ENCODE data around the gene FTO. TPM values are rescaled to one million over a fixed set of nuclear protein-coding genes. Genes with fewer than 3 reads are reported as not detected.

Gene FTO
- total and polyA plus RNA-seq, 2 of the 8 experiments (the other 6 are each of a cell fraction or from before 2014, with no cell fraction given): 34.5 to 59.8 TPM

- Histone ChIP-seq H4K20me1 (replicated peaks in 1 of 2; ENCODE audit: control insufficient read depth in 1 of 2, insufficient read depth in 2 of 2, low read length in 2 of 2) (no peaks in the 10 kb centered on the region), H2BK5ac (ENCODE audit: low read depth, low read length) (no peak overlapping the region), H3K23me2 (ENCODE audit: low read depth, low read length) (no peaks in the 10 kb centered on the region), H3K4me2 (ENCODE audit: insufficient read depth in 1 of 2, low read depth in 2 of 2, low read length in 2 of 2) (no peak overlapping the region), H3K14ac (ENCODE audit: insufficient read length) (no peak overlapping the region), H3K79me1 (ENCODE audit: low read depth, low read length) (no peaks in the 10 kb centered on the region), H3K23ac (ENCODE audit: insufficient read length) (no peak overlapping the region), H3K56ac (replicated peaks; ENCODE audit: insufficient read length, low read depth, low read length) (no peak overlapping the region), H2BK20ac (ENCODE audit: low read length) (no peak overlapping the region), H3K36me3 (ENCODE audit: control insufficient read depth in 2 of 4, insufficient read depth in 4 of 4, low read length in 3 of 4) (no peaks in the 10 kb centered on the region), H2AFZ (ENCODE audit: low read length) (no peak overlapping the region), H3K9ac (replicated peaks in 1 of 4; ENCODE audit: extremely low read depth in 1 of 4, low read depth in 3 of 4, low read length in 3 of 4) (no peak overlapping the region), H2BK15ac (ENCODE audit: low read length) (no peak overlapping the region), H3K18ac (ENCODE audit: extremely low read depth, low read length) (no peak overlapping the region), H2AK5ac (ENCODE audit: low read depth, low read length) (no peak overlapping the region), H2BK120ac (replicated peaks; ENCODE audit: low read depth, low read length) (no peak overlapping the region), H4K91ac (replicated peaks; ENCODE audit: insufficient read length, low read length) (no peak overlapping the region), H3K4ac (replicated peaks; ENCODE audit: insufficient read length, low read depth, low read length) (no peak overlapping the region), H4K8ac (ENCODE audit: extremely low read depth, insufficient read depth, low read length) (no peak overlapping the region), H3K79me2 (ENCODE audit: control insufficient read depth in 1 of 2, insufficient read depth in 2 of 2, low read length in 2 of 2) (no peaks in the 10 kb centered on the region), H3K9me3 (ENCODE audit: insufficient read depth in 2 of 2, low read depth in 1 of 2, low read length in 1 of 2) (no peaks in the 10 kb centered on the region), H3K27me3 (replicated peaks in 1 of 4; ENCODE audit: control insufficient read depth in 3 of 4, extremely low read depth in 1 of 4, insufficient read depth in 3 of 4, low read length in 3 of 4) (peaks cover 0 to 3% (median 2%) of the 10 kb centered on the region in 4 experiments; a peak in 1 of 7 replicates), H3K4me1 (replicated peaks in 1 of 4; ENCODE audit: control insufficient read depth in 3 of 4, insufficient read depth in 4 of 4, low read length in 3 of 4) (peaks cover 4 to 15% (median 10%) of the 10 kb centered on the region in 4 experiments; a peak in 5 of 7 replicates), H4K5ac (ENCODE audit: insufficient read length, low read depth, low read length) (no peak overlapping the region), H3K27ac (ENCODE audit: low read depth, low read length) (no peak overlapping the region), H2BK12ac (ENCODE audit: low read depth, low read length) (no peak overlapping the region), H3K4me3 (ENCODE audit: extremely low read depth in 1 of 4, insufficient read depth in 2 of 4, low read depth in 3 of 4, low read length in 4 of 4) (no peak overlapping the region)
- DNase-seq (ENCODE audit: low read depth in 1 of 2, low spot score in 2 of 2) (no peak), FAIRE-seq (no peak)
- WGBS, 2 experiments (ENCODE audit: extremely low coverage in 1 of 2, insufficient coverage in 1 of 2, insufficient read length in 1 of 2, insufficient replicate concordance in 2 of 2, low coverage in 1 of 2, low lambda C conversion rate in 2 of 2, missing lambda C conversion rate in 1 of 2): 78% methylated on average over 7 of the region's 7 CpGs; no CpG with 5 or more reads in 1 of the 2 experiments
- ChIA-PET POLR2A (ENCODE audit: partially characterized antibody) (no interaction called here), CTCF (ENCODE audit: partially characterized antibody) (interaction anchor here (0.8 to 1.3 kb wide), 4 partner anchors 13 to 759 kb away, joined by 3 to 4 read pairs (median 3); no protein-coding TSS in a partner anchor)
- TF ChIP-seq SIRT6 (IDR thresholded peaks at IDR 0.05; ENCODE audit: low read length) (no peak), GTF2F1 (IDR thresholded peaks at IDR 0.05; ENCODE audit: borderline replicate concordance, low read depth, low read length) (no peak), HDAC6 (IDR thresholded peaks at IDR 0.05; ENCODE audit: low read depth, low read length) (no peak)
Observed at GRCh38 chr16:54178478-54178976, 474.6 kb downstream of the FTO start.

All from H1 (cell line).